Choroid plexus epithelial cell (primary cell): ENCODE data around the gene C1orf159.

ENCODE experiments used
- DNase-seq: peaks from one replicate; pipeline ENCODE4 v3.0.0-alpha.2; 2010; ENCODE audit warnings: low read depth
- H3K4me3 ChIP-seq: 2 replicates; pipeline ENCODE4 v1.5.1; 2011; ENCODE audit warnings: low read depth, mild to moderate bottlenecking, control low read depth, low read length, moderate library complexity
- TF ChIP-seq, protein P1 (sequence below): conservative IDR thresholded peaks from 2 replicates; pipeline ENCODE4 v1.5.1; 2011; ENCODE audit warnings: low read depth, mild to moderate bottlenecking, control low read depth, inconsistent platforms, low read length, moderate library complexity

The C1orf159 gene

DNA sequence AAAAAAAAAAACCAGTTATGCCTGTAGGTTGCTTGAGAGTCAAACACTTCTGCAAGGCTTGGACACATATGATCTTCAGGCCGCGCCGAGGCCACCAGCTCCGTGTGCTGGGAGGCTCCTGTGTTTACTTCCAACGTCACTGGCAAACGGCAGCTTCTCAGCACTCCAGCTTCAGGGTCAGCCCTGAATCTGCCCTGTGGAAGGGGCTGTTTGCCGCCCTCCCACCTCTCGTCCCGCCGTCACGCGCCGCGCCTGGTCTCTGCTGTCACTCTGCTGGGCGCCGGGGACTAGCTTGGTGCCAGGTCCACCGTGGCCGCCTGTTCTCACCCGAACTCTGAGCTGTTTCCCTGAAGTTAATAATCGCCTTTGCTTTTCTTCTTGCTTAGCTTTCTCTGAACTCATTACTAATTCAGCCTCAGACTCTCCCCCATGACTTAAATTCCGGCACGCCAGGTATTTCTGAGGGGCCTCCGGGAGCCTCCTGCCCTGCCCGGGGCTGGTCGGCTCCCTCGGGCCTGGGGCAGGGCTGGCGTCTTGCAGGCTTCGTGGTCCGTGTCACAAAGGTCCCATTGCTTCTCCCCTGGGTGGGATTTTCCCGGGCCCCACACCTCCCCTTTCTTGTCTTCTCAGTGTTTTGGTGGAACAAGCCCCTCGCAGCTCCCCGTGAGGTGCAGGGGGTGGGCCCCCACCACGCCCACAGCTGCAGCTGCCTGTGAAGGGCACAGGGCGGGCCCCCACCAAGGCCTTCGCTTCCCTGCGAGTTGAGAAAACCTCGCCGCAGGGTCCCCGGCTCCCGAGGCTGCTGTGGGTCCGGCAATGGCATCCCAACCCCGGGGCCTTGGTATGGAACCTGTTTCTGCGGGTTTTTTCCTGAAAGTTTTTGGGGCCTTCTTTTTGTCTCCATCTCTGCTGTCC lies 14.6 kb upstream of the C1orf159 start:
- TF ChIP-seq, protein P1, sequence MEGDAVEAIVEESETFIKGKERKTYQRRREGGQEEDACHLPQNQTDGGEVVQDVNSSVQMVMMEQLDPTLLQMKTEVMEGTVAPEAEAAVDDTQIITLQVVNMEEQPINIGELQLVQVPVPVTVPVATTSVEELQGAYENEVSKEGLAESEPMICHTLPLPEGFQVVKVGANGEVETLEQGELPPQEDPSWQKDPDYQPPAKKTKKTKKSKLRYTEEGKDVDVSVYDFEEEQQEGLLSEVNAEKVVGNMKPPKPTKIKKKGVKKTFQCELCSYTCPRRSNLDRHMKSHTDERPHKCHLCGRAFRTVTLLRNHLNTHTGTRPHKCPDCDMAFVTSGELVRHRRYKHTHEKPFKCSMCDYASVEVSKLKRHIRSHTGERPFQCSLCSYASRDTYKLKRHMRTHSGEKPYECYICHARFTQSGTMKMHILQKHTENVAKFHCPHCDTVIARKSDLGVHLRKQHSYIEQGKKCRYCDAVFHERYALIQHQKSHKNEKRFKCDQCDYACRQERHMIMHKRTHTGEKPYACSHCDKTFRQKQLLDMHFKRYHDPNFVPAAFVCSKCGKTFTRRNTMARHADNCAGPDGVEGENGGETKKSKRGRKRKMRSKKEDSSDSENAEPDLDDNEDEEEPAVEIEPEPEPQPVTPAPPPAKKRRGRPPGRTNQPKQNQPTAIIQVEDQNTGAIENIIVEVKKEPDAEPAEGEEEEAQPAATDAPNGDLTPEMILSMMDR, result no peak
- no peak for DNase-seq
- H3K4me3 ChIP-seq, result no peak overlapping the region

DNA sequence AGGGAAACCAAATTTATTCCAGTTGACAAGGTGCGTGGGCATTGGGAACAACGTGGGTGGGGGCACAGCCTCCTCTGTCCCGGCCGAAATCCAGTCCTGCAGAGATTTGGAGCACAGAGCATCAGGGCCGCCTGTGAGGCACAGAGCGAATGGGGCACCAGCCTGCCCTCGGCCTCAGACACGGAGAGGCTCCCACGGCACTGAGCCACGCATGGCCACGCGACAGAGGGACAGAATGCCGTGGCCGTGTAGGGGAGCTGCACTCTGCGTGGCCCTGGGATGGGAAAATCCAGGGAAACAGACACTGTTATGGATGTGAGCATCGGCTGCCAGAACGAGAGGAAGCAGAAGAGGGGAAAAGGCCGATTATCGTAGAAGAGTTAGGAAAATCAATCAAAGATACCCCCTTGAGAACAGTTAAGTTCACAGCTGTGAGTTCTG lies 13.5 kb upstream of the C1orf159 start:
- H3K4me3 ChIP-seq, result no peak overlapping the region
- no peak for DNase-seq
- TF ChIP-seq, protein P1, result no peak

DNA sequence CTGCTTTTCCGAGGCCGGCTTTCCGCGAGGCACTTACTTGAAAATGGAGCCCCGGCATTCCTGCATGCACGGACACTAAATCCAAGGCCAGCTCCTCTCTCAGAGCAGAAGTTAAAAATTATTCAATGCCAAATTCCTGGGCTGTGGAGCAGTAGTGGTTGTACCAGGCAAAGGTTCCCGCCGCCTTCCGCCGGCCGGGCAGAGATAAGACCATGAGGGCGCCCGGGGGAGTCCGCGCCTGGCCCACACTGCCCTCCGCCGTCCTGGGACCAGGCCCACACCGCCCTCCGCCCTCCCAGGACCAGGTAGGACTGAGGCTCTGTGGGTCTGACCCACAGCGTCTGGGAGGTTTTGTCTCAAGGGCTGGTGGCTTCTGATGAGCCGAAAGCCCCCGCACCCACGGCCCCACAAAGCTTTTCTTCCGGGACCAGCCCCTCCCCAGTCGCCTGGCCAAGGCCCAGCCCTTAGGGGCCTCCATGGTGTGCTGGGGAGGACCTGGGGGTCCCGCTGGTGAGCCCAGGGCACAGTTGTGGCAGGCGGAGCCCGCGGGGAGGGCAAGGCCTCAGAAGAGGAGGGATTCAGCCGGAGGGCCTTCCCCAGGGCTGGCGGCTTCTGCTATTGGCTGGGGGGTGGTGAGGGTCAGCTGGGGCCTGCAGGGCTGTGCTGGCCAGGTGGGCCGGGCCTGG lies 12.7 kb upstream of the C1orf159 start:
- DNase-seq, result no peak
- H3K4me3 ChIP-seq, result no peak overlapping the region
- TF ChIP-seq, protein P1, result no peak

DNA sequence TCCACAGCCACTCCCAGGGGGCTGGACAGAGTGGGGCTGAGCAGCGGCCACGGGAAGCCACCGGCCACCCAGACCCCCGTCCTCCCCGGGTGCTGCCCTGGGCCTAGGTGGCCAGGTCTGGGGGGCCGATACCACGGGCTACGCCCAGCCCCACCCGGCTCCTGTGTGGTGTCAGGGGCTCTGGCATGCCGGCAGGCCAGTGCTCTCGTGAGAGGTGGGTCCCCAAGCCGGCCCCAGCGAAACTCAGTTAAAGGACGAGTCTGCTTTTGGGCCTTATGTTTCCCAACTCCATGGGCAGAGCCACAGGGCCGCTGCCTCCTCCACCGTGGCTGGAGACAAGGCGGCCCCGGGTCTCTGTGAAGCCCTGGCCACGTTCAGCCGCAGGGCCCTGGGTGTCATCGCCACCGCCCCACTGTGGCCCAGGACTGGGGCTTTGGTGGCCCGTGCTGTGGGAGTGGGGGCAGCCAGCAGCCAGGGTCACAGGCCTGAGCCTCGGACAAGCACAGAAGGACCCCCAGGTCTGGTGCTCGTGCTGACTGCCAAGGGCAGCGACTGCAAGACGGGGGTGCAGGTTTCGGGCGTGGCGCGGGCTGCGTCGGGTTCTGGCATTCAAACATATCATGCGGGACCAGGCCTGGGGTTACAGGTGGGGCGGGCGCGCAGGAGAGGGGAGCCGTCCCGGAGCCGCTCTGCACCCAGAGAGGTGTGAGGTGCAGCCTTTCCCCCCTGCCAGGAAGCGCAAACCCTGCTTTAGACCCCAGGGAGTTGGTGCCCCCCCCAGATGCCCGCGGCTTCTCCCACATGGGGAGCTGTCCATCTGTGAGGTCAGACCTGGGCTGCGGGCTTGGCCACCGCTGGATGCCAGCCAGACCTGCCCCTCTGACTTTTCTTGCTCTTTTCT lies 11.9 kb upstream of the C1orf159 start:
- no peak for DNase-seq
- no peak overlapping the region for H3K4me3 ChIP-seq
- TF ChIP-seq, protein P1, result no peak

GRCh38 chr1:1125945-1126344 lies 10.1 kb upstream of the C1orf159 start:
- no peak for DNase-seq
- H3K4me3 ChIP-seq, result no peak overlapping the region
- TF ChIP-seq, protein P1, result no peak

DNA sequence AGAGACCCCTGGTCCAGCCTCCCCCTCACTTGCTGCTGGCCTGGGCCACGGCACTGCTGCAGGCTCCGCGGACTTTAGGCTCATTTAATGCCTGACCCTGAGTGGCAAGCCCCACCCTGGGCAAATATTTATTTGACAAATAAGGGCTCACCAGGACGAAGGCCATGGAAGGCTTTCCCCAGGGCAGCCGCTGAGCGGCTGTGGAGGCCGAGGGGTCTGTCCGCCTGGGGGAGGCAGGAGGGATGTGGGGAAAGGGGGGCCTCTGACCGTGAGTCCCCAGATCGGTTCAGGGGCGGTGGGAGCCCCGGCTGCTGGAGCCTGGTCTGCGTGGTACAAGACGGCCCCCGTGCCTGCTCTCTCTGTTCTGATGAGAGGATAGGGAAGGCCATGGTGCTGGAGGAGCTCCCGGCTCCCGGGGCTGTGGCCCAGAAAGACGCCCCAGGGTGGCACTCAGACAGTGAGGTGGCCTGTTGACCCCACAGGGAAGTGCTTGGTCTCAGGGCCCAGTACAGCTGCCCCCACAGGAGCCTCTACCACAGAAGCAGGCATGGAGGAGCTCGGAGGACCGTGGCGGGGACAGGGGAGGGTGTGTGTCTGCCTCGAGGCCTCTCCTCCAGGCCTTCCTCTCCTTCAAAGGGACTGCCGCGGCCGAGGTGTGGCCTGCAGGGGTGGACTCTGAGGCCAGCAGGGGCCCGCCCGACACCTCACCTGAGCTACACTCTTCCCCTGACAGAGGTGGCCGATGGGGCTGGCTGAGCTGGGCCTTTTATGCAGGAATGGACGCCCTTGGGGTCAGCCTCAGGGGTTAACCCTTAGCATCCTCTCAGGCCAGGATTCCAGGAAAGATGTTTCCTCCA lies 9.1 kb upstream of the C1orf159 start:
- no peak overlapping the region for H3K4me3 ChIP-seq
- TF ChIP-seq, protein P1, result no peak
- no peak for DNase-seq
